SK-N-SH (cell line): ENCODE measurements around the gene GPM6B. TPM values are rescaled to one million over a fixed set of nuclear protein-coding genes. Genes with fewer than 3 reads are reported as not detected.

Source experiments
- CTCF ChIA-PET: fragments of 300-600, 350-600 bp; formaldehyde crosslinking; extraction: SDS; loops from one replicate; lab custom pipeline; 2021; lab: Yijun Ruan, JAX
- POLR2A ChIA-PET: fragments of 350-600 bp; sonication (Branson Sonifier 250); formaldehyde crosslinking; extraction: SDS; loops from one replicate; lab custom pipeline; 2020; ENCODE audit warnings: antibody characterized with exemption, inconsistent platforms; lab: Yijun Ruan, JAX
- DNase-seq: peaks from one replicate; pipeline ENCODE4 v3.0.0; 2012
- H2AFZ ChIP-seq: fragments of 200-600 bp; sonication (generic); 2 replicates; pipeline ENCODE4 v1.8.1; 2016; ENCODE audit warnings: antibody characterized with exemption, mild to moderate bottlenecking, low read depth
- H3F3A ChIP-seq: fragments of 200-600 bp; sonication (generic); replicated peaks from 2 replicates; pipeline ENCODE3; 2016; ENCODE audit warnings: antibody characterized with exemption, mild to moderate bottlenecking; ENCODE audit not compliant: insufficient read depth
- H3K27ac ChIP-seq, 2 experiments: fragments of 200-500 bp in 1 of 2; fragments of 200-600 bp in 1 of 2; sonication (Bioruptor generic) in 1 of 2; sonication (generic), shearing (Covaris generic) in 1 of 2; 2 replicates each; pipeline versions ENCODE4 v1.5.1 to v1.6.1; 2014 to 2016; ENCODE audit warnings: low read depth in 2 of 2, inconsistent platforms in 1 of 2, low read length in 1 of 2, mild to moderate bottlenecking in 1 of 2, mixed read lengths in 1 of 2
- H3K27me3 ChIP-seq: fragments of 200-600 bp; sonication (generic), shearing (Covaris generic); 2 replicates; pipeline ENCODE4 v1.6.1; 2016; ENCODE audit warnings: mixed run types; ENCODE audit not compliant: insufficient read depth
- H3K36me3 ChIP-seq, 2 experiments: fragments of 200-500 bp in 1 of 2; fragments of 200-600 bp in 1 of 2; sonication (Bioruptor generic) in 1 of 2; sonication (generic) in 1 of 2; replicated peaks in 1 of 2; 2 replicates each; pipeline versions ENCODE3 to v1.5.1; 2014 to 2016; ENCODE audit warnings: low read length in 1 of 2, mild to moderate bottlenecking in 1 of 2; ENCODE audit not compliant: insufficient read depth in 2 of 2, control insufficient read depth in 1 of 2
- H3K4me1 ChIP-seq, 2 experiments: fragments of 200-500 bp in 1 of 2; fragments of 200-600 bp in 1 of 2; sonication (Bioruptor generic) in 1 of 2; sonication (generic), shearing (Covaris generic) in 1 of 2; 2 replicates each; pipeline versions ENCODE4 v1.5.1 to v1.6.1; 2014 to 2016; ENCODE audit warnings: low read depth in 1 of 2, low read length in 1 of 2, mixed run types in 1 of 2; ENCODE audit not compliant: insufficient read depth in 2 of 2, control insufficient read depth in 1 of 2
- H3K4me2 ChIP-seq: fragments of 200-600 bp; sonication (generic), shearing (Covaris generic); 2 replicates; pipeline ENCODE4 v1.6.1; 2017; ENCODE audit warnings: mixed run types
- H3K4me3 ChIP-seq, 2 experiments: fragments of 200-500 bp in 1 of 2; fragments of 200-600 bp in 1 of 2; sonication (Bioruptor generic) in 1 of 2; sonication (generic), shearing (Covaris generic) in 1 of 2; 2 replicates each; pipeline versions ENCODE4 v1.5.1 to v1.8.1; 2014 to 2016; ENCODE audit warnings: low read depth in 2 of 2, inconsistent platforms in 1 of 2, low read length in 1 of 2, mild to moderate bottlenecking in 1 of 2, mixed read lengths in 1 of 2, moderate library complexity in 1 of 2
- H3K79me2 ChIP-seq: fragments of 200-600 bp; sonication (generic); 2 replicates; pipeline ENCODE4 v1.8.1; 2017; ENCODE audit warnings: mild to moderate bottlenecking; ENCODE audit not compliant: insufficient read depth
- H3K9ac ChIP-seq: fragments of 200-600 bp; sonication (generic); 2 replicates; pipeline ENCODE4 v1.6.1; 2017; ENCODE audit warnings: mixed run types
- H3K9me2 ChIP-seq: fragments of 200-600 bp; sonication (generic); 2 replicates; pipeline ENCODE4 v1.6.1; 2017; ENCODE audit warnings: mixed run types
- H3K9me3 ChIP-seq: fragments of 200-600 bp; sonication (generic); 2 replicates; pipeline ENCODE4 v1.6.1; 2017; ENCODE audit warnings: mixed run types, mild to moderate bottlenecking, moderate library complexity
- H4K20me1 ChIP-seq: fragments of 200-600 bp; sonication (generic); 2 replicates; pipeline ENCODE4 v1.6.1; 2017; ENCODE audit warnings: mild to moderate bottlenecking, mixed run types; ENCODE audit not compliant: insufficient read depth
- EP300 ChIP-seq, 2 experiments: IDR thresholded peaks; 2 replicates each; pipeline versions ENCODE4 v1.4.0 to v1.6.1; 2012; ENCODE audit warnings: borderline replicate concordance in 1 of 2, low read depth in 1 of 2, low read length in 1 of 2
- GATA2 ChIP-seq: sonication (generic); formaldehyde crosslinking; IDR thresholded peaks from 2 replicates; pipeline ENCODE4 v1.5.0; 2020; ENCODE audit warnings: mild to moderate bottlenecking, missing genetic modification reagents
- IRF3 ChIP-seq: fragments of 150-350 bp; IDR thresholded peaks from 2 replicates; pipeline ENCODE4 v1.6.1; 2016; ENCODE audit warnings: mild to moderate bottlenecking, low read depth, low read length
- MXI1 ChIP-seq: IDR thresholded peaks from 2 replicates; pipeline ENCODE4 v1.6.1; 2012; ENCODE audit warnings: mild to moderate bottlenecking, low read depth, low read length, improper control_type of control experiment
- NRF1 ChIP-seq: IDR thresholded peaks from 2 replicates; pipeline ENCODE4 v1.6.1; 2012; ENCODE audit warnings: low read depth, mild to moderate bottlenecking, low read length
- PBX3 ChIP-seq: IDR thresholded peaks from 2 replicates; pipeline ENCODE4; 2012
- POLR2AphosphoS5 ChIP-seq: IDR thresholded peaks from 2 replicates; pipeline ENCODE4 v1.6.1; 2012; ENCODE audit warnings: low read depth, low read length
- RAD21 ChIP-seq: IDR thresholded peaks from 2 replicates; pipeline ENCODE4 v1.6.1; 2012; ENCODE audit warnings: mild to moderate bottlenecking, low read length
- RXRA ChIP-seq: IDR thresholded peaks from 2 replicates; pipeline ENCODE4 v1.4.0; 2012; ENCODE audit warnings: low read depth, mild to moderate bottlenecking, borderline replicate concordance
- TAF1 ChIP-seq: IDR thresholded peaks from 2 replicates; pipeline ENCODE4 v1.6.1; 2012; ENCODE audit warnings: low read depth, mild to moderate bottlenecking, low read length, moderate library complexity, borderline replicate concordance
- USF1 ChIP-seq: IDR thresholded peaks from 2 replicates; pipeline ENCODE4 v1.4.0; 2012; ENCODE audit warnings: low read depth, borderline replicate concordance
- USF2 ChIP-seq: fragments of 150-350 bp; IDR thresholded peaks from 2 replicates; pipeline ENCODE4 v1.6.1; 2017; ENCODE audit warnings: antibody characterized with exemption, low read length, low read depth, borderline replicate concordance
- WGBS: methylation state at CpG from one replicate; pipeline ENCODE4 v1.1.6; 2017; ENCODE audit warnings: low lambda C conversion rate; 5-methylcytosine and 5-hydroxymethylcytosine counted together
- polyA plus RNA-seq, 3 experiments: library from polyadenylated mRNA; depleted of rRNA; stranded (reverse); fragments of >200 nt; gene quantifications; 2 replicates each; pipeline ENCODE4 v1.2.3, GENCODE V29; 2012

The GPM6B gene
- 0.71 and 1.2 TPM in 2 replicates for polyA plus RNA-seq (2012; rRNA removed)
- polyA plus RNA-seq (2012; cell fraction: cytosol; rRNA removed) = 0.73 and 2.3 TPM in 2 replicates
- polyA plus RNA-seq (2012; cell fraction: nucleus; rRNA removed) = 0.16 and 0.68 TPM in 2 replicates

GRCh38 chrX:13816643-13817627 lies at the start of gene GPM6B:
Gene GPM6B (minus strand): TSS chrX:13817093. CDS start chrX:13816904, 189 bp downstream.
- Histone ChIP-seq H3K27me3 (peaks cover 14% of the 10 kb centered on the region; the same call in 1 of the 2 replicates), H3K27ac (no peak within 1 kb of the TSS), H4K20me1 (no peaks in the 10 kb centered on the region), H3K4me3 (no peak within 1 kb of the TSS), H3K4me2 (no peak within 1 kb of the TSS), H3K9ac (no peak within 1 kb of the TSS), H3K36me3 (no peaks in the 10 kb centered on the region), H3K9me3 (no peaks in the 10 kb centered on the region), H3K9me2 (no peaks in the 10 kb centered on the region), H2AFZ (no peak within 1 kb of the TSS), H3F3A (no peaks in the 10 kb centered on the region), H3K79me2 (no peaks in the 10 kb centered on the region), H3K4me1 (no peaks in the 10 kb centered on the region)
- ChIA-PET POLR2A (no interaction called here), CTCF (no interaction called here)
- 38% methylated on average over 18 of the region's 19 CpGs for WGBS
- no peak for DNase-seq
- TF ChIP-seq MXI1 (no peak), EP300 (IDR thresholded peaks at IDR 0.05; ENCODE audit: borderline replicate concordance in 1 of 2, low read depth in 1 of 2, low read length in 1 of 2) (no peak), RXRA (no peak), GATA2 (CRISPR knock-in tag) (no peak), POLR2AphosphoS5 (no peak), TAF1 (no peak), NRF1 (no peak), IRF3 (no peak), USF2 (no peak), RAD21 (no peak)

GRCh38 chrX:13864264-13864663 lies 47.4 kb upstream of the GPM6B start:
- Histone ChIP-seq H3K9me3 (no peaks in the 10 kb centered on the region), H3F3A (no peaks in the 10 kb centered on the region), H3K9me2 (no peaks in the 10 kb centered on the region), H3K4me2 (no peak overlapping the region), H2AFZ (no peak overlapping the region), H3K27ac (no peak overlapping the region), H3K79me2 (no peaks in the 10 kb centered on the region), H3K9ac (no peak overlapping the region), H3K27me3 (no peaks in the 10 kb centered on the region; the same call in 1 of the 2 replicates), H3K4me3 (no peak overlapping the region), H3K4me1 (no peaks in the 10 kb centered on the region), H3K36me3 (no peaks in the 10 kb centered on the region), H4K20me1 (no peaks in the 10 kb centered on the region)
- POLR2A ChIA-PET = no interaction called here
- no peak for DNase-seq
- CTCF ChIA-PET = no interaction called here
- 29% methylated on average over 7 of the region's 7 CpGs for WGBS
- no peak for TF ChIP-seq PBX3
- no peak for TF ChIP-seq IRF3
- TF ChIP-seq USF1 = no peak
